PC-9 (cell line): ENCODE results near the gene TMEFF1. TPM values are rescaled to one million over a fixed set of nuclear protein-coding genes. Genes with fewer than 3 reads are reported as not detected.

Source experiments
- BruUV-seq: library from RNA; stranded (reverse); fragments of 400-500 nt; replicated peaks from 2 replicates; lab custom pipeline; 2021; lab: Mats Ljungman, UMichigan
- CTCF ChIA-PET: fragments of 300-600 bp; sonication (Branson Sonifier 250); formaldehyde crosslinking; loops from one replicate; lab custom pipeline; 2022; ENCODE audit warnings: antibody characterized with exemption; lab: Charles Lee
- POLR2A ChIA-PET: fragments of 300-600 bp; sonication (Branson Sonifier 250); formaldehyde crosslinking; loops from one replicate; lab custom pipeline; 2022; ENCODE audit warnings: antibody characterized with exemption; ENCODE audit not compliant: unreplicated experiment; lab: Charles Lee
- DNase-seq, 2 experiments: peaks; one replicate each; pipeline versions ENCODE4 v3.0.0 to v3.0.0-alpha.2; 2015 to 2022; ENCODE audit warnings: mixed read lengths in 1 of 2
- H2AFZ ChIP-seq: fragments of 200-600 bp; sonication (generic); 2 replicates; pipeline ENCODE4 v1.8.1; 2017; ENCODE audit warnings: antibody characterized with exemption
- H3F3A ChIP-seq: fragments of 200-600 bp; sonication (generic); 2 replicates; pipeline ENCODE4 v1.8.1; 2017; ENCODE audit warnings: antibody characterized with exemption, mild to moderate bottlenecking, low read depth; ENCODE audit not compliant: insufficient read depth
- H3K27ac ChIP-seq: fragments of 200-600 bp; sonication (generic); 2 replicates; pipeline ENCODE4 v1.6.1; 2016; ENCODE audit warnings: mixed run types
- H3K27me3 ChIP-seq: fragments of 200-600 bp; sonication (generic); 2 replicates; pipeline ENCODE4 v1.6.1; 2016; ENCODE audit warnings: low read depth, mixed run types; ENCODE audit not compliant: insufficient read depth
- H3K36me3 ChIP-seq: fragments of 200-600 bp; sonication (generic); 2 replicates; pipeline ENCODE4 v1.6.1; 2016; ENCODE audit warnings: low read depth, mixed run types
- H3K4me1 ChIP-seq: fragments of 200-600 bp; sonication (generic); replicated peaks from 2 replicates; pipeline ENCODE4 v1.6.1; 2016; ENCODE audit warnings: mixed run types; ENCODE audit not compliant: insufficient read depth
- H3K4me2 ChIP-seq: fragments of 200-600 bp; sonication (generic); 2 replicates; pipeline ENCODE4 v1.6.1; 2017; ENCODE audit warnings: mixed run types
- H3K4me3 ChIP-seq: fragments of 200-600 bp; sonication (generic); 2 replicates; pipeline ENCODE4 v1.6.1; 2016; ENCODE audit warnings: mixed run types
- H3K79me2 ChIP-seq: fragments of 200-600 bp; sonication (generic); 2 replicates; pipeline ENCODE4 v1.6.1; 2017; ENCODE audit warnings: low read depth, mixed run types
- H3K9me2 ChIP-seq: fragments of 200-600 bp; sonication (generic); 2 replicates; pipeline ENCODE4 v1.8.1; 2017; ENCODE audit warnings: mild to moderate bottlenecking; ENCODE audit not compliant: insufficient read depth
- H3K9me3 ChIP-seq: fragments of 200-600 bp; sonication (generic); 2 replicates; pipeline ENCODE4 v1.8.1; 2016; ENCODE audit warnings: low read depth; ENCODE audit not compliant: insufficient read depth
- H4K20me1 ChIP-seq: fragments of 200-600 bp; sonication (generic); 2 replicates; pipeline ENCODE4 v1.8.1; 2017; ENCODE audit not compliant: insufficient read depth
- CTCF ChIP-seq: fragments of 200-600 bp; sonication (generic); conservative IDR thresholded peaks from 2 replicates; pipeline ENCODE4 v1.6.1; 2017; ENCODE audit warnings: mixed run types, antibody characterized with exemption, mild to moderate bottlenecking, moderate library complexity
- EZH2 ChIP-seq: fragments of 200-600 bp; sonication (generic); IDR thresholded peaks from 2 replicates; pipeline ENCODE4 v1.8.0; 2017; ENCODE audit warnings: antibody characterized with exemption, low read depth
- intact Hi-C: fragments of 100-400 bp; cut with micrococcal nuclease; formaldehyde crosslinking; loops from one replicate; pipeline ENCODE4 v1.10.0; 2022; ENCODE audit not compliant: unreplicated experiment
- total RNA-seq: library from RNA; stranded (reverse); gene quantifications from 2 replicates; pipeline ENCODE4 v1.2.3, GENCODE V29; 2021

Gene TMEFF1
- total RNA-seq, 1 experiment from 2014 or later = 1.1 TPM

- TF ChIP-seq CTCF (no peak), EZH2 (no peak)
- H3K27ac ChIP-seq = no peak overlapping the region
- no peak overlapping the region for H2AFZ ChIP-seq
- no peak overlapping the region for H3K4me3 ChIP-seq
- CTCF ChIA-PET = no interaction called here
- H3K4me1 ChIP-seq = no peaks in the 10 kb centered on the region
- no TSS peak for BruUV-seq
- H4K20me1 ChIP-seq = no peaks in the 10 kb centered on the region
- H3K27me3 ChIP-seq = no peaks in the 10 kb centered on the region
- POLR2A ChIA-PET = no interaction called here
- no peaks in the 10 kb centered on the region for H3F3A ChIP-seq
- H3K9me3 ChIP-seq = 0 out of 2 replicates have a peak, but pooled peaks cover 3% of the 10 kb centered on the region
- H3K9me2 ChIP-seq = no peaks in the 10 kb centered on the region
- intact Hi-C loops = no loop called here
- no peak overlapping the region for H3K4me2 ChIP-seq
- no peaks in the 10 kb centered on the region for H3K79me2 ChIP-seq
- DNase-seq = no peak
- 0 out of 2 replicates have a peak, but pooled peaks cover 3% of the 10 kb centered on the region for H3K36me3 ChIP-seq
Measured at GRCh38 chr9:100452894-100453293, 20.1 kb upstream of the TMEFF1 start.

- Histone ChIP-seq H3K4me1 (no peaks in the 10 kb centered on the region), H2AFZ (no peak overlapping the region), H3K27ac (no peak overlapping the region), H3K79me2 (no peaks in the 10 kb centered on the region), H3K36me3 (0 out of 2 replicates have a peak, but pooled peaks cover 3% of the 10 kb centered on the region), H3K4me3 (no peak overlapping the region), H4K20me1 (no peaks in the 10 kb centered on the region), H3K4me2 (no peak overlapping the region), H3F3A (no peaks in the 10 kb centered on the region), H3K9me2 (no peaks in the 10 kb centered on the region), H3K27me3 (no peaks in the 10 kb centered on the region), H3K9me3 (0 out of 2 replicates have a peak, but pooled peaks cover 3% of the 10 kb centered on the region)
- ChIA-PET POLR2A (no interaction called here), CTCF (no interaction called here)
- BruUV-seq = no TSS peak
- intact Hi-C loops = no loop called here
- DNase-seq = no peak
- no peak for TF ChIP-seq EZH2
- TF ChIP-seq CTCF = no peak
Measured at GRCh38 chr9:100455470-100455869, 17.5 kb upstream of the TMEFF1 start.

DNA sequence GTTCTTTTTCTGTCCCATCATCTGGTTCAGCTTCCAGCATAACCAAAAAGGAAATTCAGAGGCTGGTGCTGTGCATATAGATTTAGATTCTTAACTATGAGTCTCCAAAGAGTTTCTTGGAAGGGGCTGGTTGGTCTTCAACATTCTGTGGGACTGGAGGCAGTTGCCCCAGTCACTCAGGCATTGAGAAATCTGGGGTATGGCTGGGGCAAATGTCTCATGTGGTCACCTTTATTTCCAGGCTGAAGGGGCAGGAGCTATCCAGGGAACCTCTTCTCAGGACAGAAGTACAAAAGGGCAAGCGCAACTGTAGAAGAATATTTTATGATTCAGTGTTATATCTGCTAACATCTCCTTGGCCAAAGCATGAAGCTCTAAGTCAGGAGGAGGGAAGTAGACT lies 15.4 kb upstream of the TMEFF1 start:
- no peaks in the 10 kb centered on the region for H4K20me1 ChIP-seq
- H3K9me3 ChIP-seq = 0 out of 2 replicates have a peak, but pooled peaks cover 3% of the 10 kb centered on the region
- no peaks in the 10 kb centered on the region for H3K36me3 ChIP-seq
- CTCF ChIA-PET = interaction anchor here (0.5 kb wide), 1 partner anchor 114 kb away, joined by 5 read pairs; no protein-coding TSS in a partner anchor
- H3K9me2 ChIP-seq = no peaks in the 10 kb centered on the region
- BruUV-seq = no TSS peak
- no peaks in the 10 kb centered on the region for H3K79me2 ChIP-seq
- H3K27ac ChIP-seq = no peak overlapping the region
- H3K4me2 ChIP-seq = no peak overlapping the region
- H3F3A ChIP-seq = no peaks in the 10 kb centered on the region
- no peak overlapping the region for H2AFZ ChIP-seq
- no peak for DNase-seq
- POLR2A ChIA-PET = no interaction called here
- no peaks in the 10 kb centered on the region for H3K4me1 ChIP-seq
- H3K4me3 ChIP-seq = no peak overlapping the region
- H3K27me3 ChIP-seq = no peaks in the 10 kb centered on the region
- no peak for TF ChIP-seq CTCF
- TF ChIP-seq EZH2 = no peak
- intact Hi-C loops = no loop called here
